Osteocyte (in vitro differentiated cells): ENCODE measurements around the gene VBP1. TPM values are rescaled to one million over a fixed set of nuclear protein-coding genes. Genes with fewer than 3 reads are reported as not detected.

Source experiments
- DNase-seq: peaks from one replicate; pipeline ENCODE4 v3.0.0; 2021; ENCODE audit warnings: mixed read lengths; ENCODE audit not compliant: unreplicated experiment; ENCODE audit errors: extremely low spot score
- H3K27ac Mint-ChIP-seq: one replicate; pipeline ENCODE4 v1.8.0; 2021; ENCODE audit warnings: mild to moderate bottlenecking, mixed read lengths; ENCODE audit not compliant: unreplicated experiment
- H3K27me3 Mint-ChIP-seq: one replicate; pipeline ENCODE4 v1.8.0; 2021; ENCODE audit warnings: mixed read lengths; ENCODE audit not compliant: unreplicated experiment
- H3K36me3 Mint-ChIP-seq: one replicate; pipeline ENCODE4 v1.8.0; 2021; ENCODE audit warnings: mixed read lengths; ENCODE audit not compliant: unreplicated experiment
- H3K4me1 Mint-ChIP-seq: one replicate; pipeline ENCODE4 v1.8.0; 2021; ENCODE audit warnings: mixed read lengths; ENCODE audit not compliant: unreplicated experiment
- H3K4me3 Mint-ChIP-seq: one replicate; pipeline ENCODE4 v1.8.0; 2021; ENCODE audit warnings: mild to moderate bottlenecking, moderate library complexity, mixed read lengths; ENCODE audit not compliant: unreplicated experiment
- H3K9me3 Mint-ChIP-seq: one replicate; pipeline ENCODE4 v1.8.0; 2021; ENCODE audit warnings: mixed read lengths; ENCODE audit not compliant: unreplicated experiment
- total RNA-seq: library from RNA; stranded (reverse); gene quantifications from 2 replicates; pipeline ENCODE4 v1.2.1, GENCODE V29; 2021
- TF ChIP-seq, protein P1 (sequence below): fragments of 200-600 bp; sonication (generic); IDR thresholded peaks from 2 replicates; pipeline ENCODE4 v1.5.0; 2021; ENCODE audit warnings: antibody characterized with exemption, mild to moderate bottlenecking, moderate library complexity

Gene VBP1
- total RNA-seq, 1 donor from 2014 or later = 34.8 TPM

DNA sequence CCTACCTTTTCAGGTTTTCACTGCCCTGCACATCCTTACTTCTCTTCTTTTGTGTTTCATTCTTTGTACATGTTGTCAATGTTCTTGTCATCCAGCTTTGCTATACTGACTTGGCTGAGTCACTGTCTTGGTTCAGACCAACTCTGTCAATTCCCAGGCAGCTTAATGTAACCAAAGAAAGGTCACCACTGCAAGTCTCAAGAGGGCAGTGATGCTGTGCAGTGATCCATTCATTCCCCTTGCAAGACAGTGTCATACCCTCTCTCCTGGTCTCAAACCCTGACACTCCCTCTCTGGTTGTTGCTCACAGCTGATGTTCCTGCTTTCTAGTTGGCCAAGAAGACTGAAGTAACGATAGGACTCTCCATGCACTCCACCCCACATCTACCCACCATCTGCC is 30.5 kb downstream of the VBP1 start:
- Mint-ChIP-seq H3K36me3 (no peaks in the 10 kb centered on the region), H3K27me3 (no peaks in the 10 kb centered on the region), H3K4me1 (no peaks in the 10 kb centered on the region), H3K27ac (no peak overlapping the region), H3K4me3 (no peak overlapping the region), H3K9me3 (peaks cover 22% of the 10 kb centered on the region)
- DNase-seq = no peak
- TF ChIP-seq, protein P1, sequence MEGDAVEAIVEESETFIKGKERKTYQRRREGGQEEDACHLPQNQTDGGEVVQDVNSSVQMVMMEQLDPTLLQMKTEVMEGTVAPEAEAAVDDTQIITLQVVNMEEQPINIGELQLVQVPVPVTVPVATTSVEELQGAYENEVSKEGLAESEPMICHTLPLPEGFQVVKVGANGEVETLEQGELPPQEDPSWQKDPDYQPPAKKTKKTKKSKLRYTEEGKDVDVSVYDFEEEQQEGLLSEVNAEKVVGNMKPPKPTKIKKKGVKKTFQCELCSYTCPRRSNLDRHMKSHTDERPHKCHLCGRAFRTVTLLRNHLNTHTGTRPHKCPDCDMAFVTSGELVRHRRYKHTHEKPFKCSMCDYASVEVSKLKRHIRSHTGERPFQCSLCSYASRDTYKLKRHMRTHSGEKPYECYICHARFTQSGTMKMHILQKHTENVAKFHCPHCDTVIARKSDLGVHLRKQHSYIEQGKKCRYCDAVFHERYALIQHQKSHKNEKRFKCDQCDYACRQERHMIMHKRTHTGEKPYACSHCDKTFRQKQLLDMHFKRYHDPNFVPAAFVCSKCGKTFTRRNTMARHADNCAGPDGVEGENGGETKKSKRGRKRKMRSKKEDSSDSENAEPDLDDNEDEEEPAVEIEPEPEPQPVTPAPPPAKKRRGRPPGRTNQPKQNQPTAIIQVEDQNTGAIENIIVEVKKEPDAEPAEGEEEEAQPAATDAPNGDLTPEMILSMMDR = no peak

DNA sequence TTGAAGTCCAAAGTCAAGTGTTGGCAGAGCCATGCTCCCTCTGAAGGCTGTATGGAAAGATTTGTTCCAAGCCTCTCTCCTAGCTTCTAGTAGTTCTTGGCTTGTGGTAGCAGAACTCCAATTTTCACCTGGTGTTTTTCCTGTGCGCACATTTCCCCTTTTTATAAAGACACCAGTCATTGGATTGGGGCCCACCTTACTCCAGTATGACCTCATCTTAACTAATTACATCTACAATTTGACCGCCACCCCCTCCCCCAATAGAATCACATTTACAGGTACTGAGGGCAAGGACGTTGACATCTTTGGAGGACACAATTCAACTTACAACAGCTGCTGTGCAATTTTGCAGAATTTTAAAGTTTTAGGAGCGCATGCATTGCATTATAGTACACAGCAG is 31.2 kb downstream of the VBP1 start:
- no peaks in the 10 kb centered on the region for H3K4me1 Mint-ChIP-seq

GRCh38 chrX:155251391-155251790 is 35.1 kb downstream of the VBP1 start:
- H3K27ac Mint-ChIP-seq = no peak overlapping the region
- no peaks in the 10 kb centered on the region for H3K4me1 Mint-ChIP-seq
- peaks cover 20% of the 10 kb centered on the region for H3K9me3 Mint-ChIP-seq
- H3K27me3 Mint-ChIP-seq = peaks cover 5% of the 10 kb centered on the region
- TF ChIP-seq, protein P1 = no peak
- no peak for DNase-seq
- no peaks in the 10 kb centered on the region for H3K36me3 Mint-ChIP-seq
- no peak overlapping the region for H3K4me3 Mint-ChIP-seq

More for the DNA sequence above, 31.2 kb downstream of the VBP1 start:
- H3K27me3 Mint-ChIP-seq = peaks cover 2% of the 10 kb centered on the region
- peaks cover 22% of the 10 kb centered on the region for H3K9me3 Mint-ChIP-seq
- H3K36me3 Mint-ChIP-seq = no peaks in the 10 kb centered on the region
- no peak for DNase-seq
- no peak overlapping the region for H3K4me3 Mint-ChIP-seq
- TF ChIP-seq, protein P1 = no peak
- no peak overlapping the region for H3K27ac Mint-ChIP-seq

DNA sequence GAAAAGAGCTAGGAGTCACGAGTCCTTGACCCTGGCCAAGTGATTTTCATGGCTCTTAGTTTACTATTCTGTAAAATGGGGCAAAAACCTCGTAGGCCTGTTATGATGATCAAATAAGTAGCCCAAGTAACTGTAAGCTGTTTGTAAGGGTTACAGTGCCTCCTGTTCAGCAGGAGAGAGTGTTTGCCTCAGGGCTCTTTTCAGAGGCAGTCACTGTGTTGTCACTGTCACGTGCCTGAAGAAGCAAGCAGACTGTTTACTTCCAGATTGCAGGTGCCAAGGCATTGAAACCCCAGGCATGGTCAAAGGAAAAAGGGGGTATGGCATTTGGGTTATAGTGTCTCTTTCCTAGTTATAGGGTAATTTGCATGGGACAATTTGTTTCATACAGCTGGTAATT is 43.5 kb downstream of the VBP1 start:
- no peaks in the 10 kb centered on the region for H3K27me3 Mint-ChIP-seq

DNA sequence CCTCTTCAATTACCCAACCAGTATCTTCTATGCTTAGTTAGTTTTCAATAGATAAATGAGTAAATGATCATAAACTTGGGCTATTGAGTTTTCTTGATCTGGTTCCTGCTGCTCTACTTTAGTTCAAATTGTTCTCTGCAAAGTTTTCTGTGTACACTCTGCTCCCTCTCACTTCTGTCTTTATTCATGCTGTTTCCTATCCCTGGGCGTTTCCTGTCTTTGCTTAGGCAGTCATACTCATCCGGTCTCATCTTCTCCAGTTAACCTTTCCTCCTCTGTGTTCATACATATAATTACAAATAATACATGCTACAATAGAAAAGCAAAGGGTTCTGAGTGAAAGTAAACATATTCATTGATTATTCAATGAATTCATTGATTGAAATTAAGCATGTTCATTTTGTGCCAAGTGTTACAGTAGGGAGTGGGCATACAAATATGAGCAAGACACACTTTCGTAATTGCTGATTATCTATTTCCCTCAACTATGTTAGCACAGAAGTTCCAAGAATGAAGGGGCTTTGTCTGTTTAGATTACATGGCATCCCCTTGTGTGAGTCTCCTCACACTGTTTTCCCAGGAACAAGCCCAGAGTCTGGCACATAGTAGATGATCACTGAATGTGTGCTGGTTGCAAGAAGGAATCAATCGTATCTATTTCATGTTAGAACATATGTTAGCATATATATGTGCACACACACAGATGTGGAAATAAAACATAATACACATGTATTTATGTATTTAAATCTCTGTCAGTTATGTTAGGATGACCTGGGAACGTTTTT is 46.9 kb downstream of the VBP1 start:
- H3K27ac Mint-ChIP-seq = no peak overlapping the region
- H3K4me3 Mint-ChIP-seq = peak overlapping the region; percentile 76
- DNase-seq = no peak
- H3K27me3 Mint-ChIP-seq = no peaks in the 10 kb centered on the region
- TF ChIP-seq, protein P1 = no peak
- peaks cover 4% of the 10 kb centered on the region for H3K36me3 Mint-ChIP-seq
- peaks cover 13% of the 10 kb centered on the region for H3K4me1 Mint-ChIP-seq
- no peaks in the 10 kb centered on the region for H3K9me3 Mint-ChIP-seq

More for the DNA sequence above, 43.5 kb downstream of the VBP1 start:
- Mint-ChIP-seq H3K27ac (no peak overlapping the region), H3K4me3 (no peak overlapping the region), H3K9me3 (peaks cover 2% of the 10 kb centered on the region), H3K36me3 (peaks cover 4% of the 10 kb centered on the region), H3K4me1 (peaks cover 13% of the 10 kb centered on the region)
- TF ChIP-seq, protein P1 = no peak
- DNase-seq = no peak
